Tibial nerve (tissue), 4 donors: ENCODE measurements around the gene EFNA5. TPM values are rescaled to one million over a fixed set of nuclear protein-coding genes. Genes with fewer than 3 reads are reported as not detected.

Experiments
- DNase-seq, 2 donors: peaks; one replicate each; pipeline ENCODE4 v3.0.0-alpha.2; 2019; ENCODE audit warnings: low spot score in 2 of 2
- H3K27ac ChIP-seq, 4 donors: fragments of 200-600 bp; sonication (generic) in 3 of 4; one replicate each; pipeline ENCODE4 v1.5.1; 2017 to 2019; ENCODE audit warnings: mild to moderate bottlenecking in 1 of 4
- H3K27me3 ChIP-seq, 2 donors: fragments of 200-600 bp; sonication (generic) in 1 of 2; one replicate each; pipeline versions ENCODE4 v1.5.1 to v1.6.0; 2017 to 2019
- H3K36me3 ChIP-seq, 3 donors: fragments of 200-600 bp; sonication (generic); one replicate each; pipeline ENCODE4 v1.5.1; 2018 to 2019
- H3K4me1 ChIP-seq, 4 donors: fragments of 200-600 bp; sonication (generic) in 3 of 4; one replicate each; pipeline ENCODE4 v1.5.1; 2017 to 2019
- H3K4me3 ChIP-seq, 4 donors: fragments of 200-600 bp; sonication (generic) in 3 of 4; one replicate each; pipeline ENCODE4 v1.5.1; 2017 to 2019; ENCODE audit warnings: mild to moderate bottlenecking in 1 of 4, moderate library complexity in 1 of 4
- H3K9me3 ChIP-seq, 4 donors: fragments of 200-600 bp; sonication (generic) in 3 of 4; one replicate each; pipeline ENCODE4 v1.5.1; 2017 to 2019
- CTCF ChIP-seq, 5 experiments: fragments of 200-600 bp in 3 of 5; fragments of 450-650 bp in 2 of 5; sonication (generic) in 3 of 5; IDR thresholded peaks; one replicate each; pipeline ENCODE4 v1.5.1; 2016 to 2019; ENCODE audit warnings: antibody characterized with exemption in 5 of 5, mild to moderate bottlenecking in 3 of 5, moderate library complexity in 2 of 5
- EP300 ChIP-seq, 2 donors: sonication (generic); formaldehyde crosslinking; IDR thresholded peaks; one replicate each; pipeline ENCODE4 v1.6.1; 2017; ENCODE audit warnings: antibody characterized with exemption in 2 of 2, mild to moderate bottlenecking in 1 of 2
- POLR2A ChIP-seq, 2 donors: fragments of 450-650 bp; IDR thresholded peaks; one replicate each; pipeline ENCODE4 v1.6.1; 2017; ENCODE audit warnings: antibody characterized with exemption in 2 of 2, mild to moderate bottlenecking in 2 of 2, moderate library complexity in 2 of 2
- WGBS, 2 donors: methylation state at CpG; one replicate each; pipeline ENCODE4 v1.1.5; 2018; 5-methylcytosine and 5-hydroxymethylcytosine counted together
- total RNA-seq, 4 donors: library from RNA; depleted of rRNA; stranded (reverse); fragments of >200 nt; gene quantifications; one replicate each; pipeline ENCODE4 v1.1.0, GENCODE V29; 2016

Gene EFNA5
- total RNA-seq, 4 donors from 2014 or later = 6.3 to 10.2 (median 6.9) TPM

- no peak overlapping the region for H3K4me3 ChIP-seq
- peaks cover 0 to 10% (median 0%) of the 10 kb centered on the region in 4 donors for H3K4me1 ChIP-seq
- no peaks in the 10 kb centered on the region for H3K36me3 ChIP-seq
- no peak overlapping the region for H3K27ac ChIP-seq
- H3K9me3 ChIP-seq = no peaks in the 10 kb centered on the region
- WGBS, 2 donors = 63 to 68% methylated on average over 3 of the region's 3 CpGs
- no peaks in the 10 kb centered on the region for H3K27me3 ChIP-seq
- DNase-seq = no peak
- TF ChIP-seq CTCF (IDR thresholded peaks at IDR 0.05) (no peak), POLR2A (IDR thresholded peaks at IDR 0.05) (no peak), EP300 (IDR thresholded peaks at IDR 0.05) (no peak)
Observed at GRCh38 chr5:107604990-107605389, 65.7 kb downstream of the EFNA5 start.

GRCh38 chr5:107604146-107604910, 66.4 kb downstream of the EFNA5 start:
- H3K4me3 ChIP-seq = no peak overlapping the region
- no peaks in the 10 kb centered on the region for H3K27me3 ChIP-seq
- TF ChIP-seq EP300 (IDR thresholded peaks at IDR 0.05) (no peak), CTCF (IDR thresholded peaks at IDR 0.05) (no peak), POLR2A (IDR thresholded peaks at IDR 0.05) (no peak)
- DNase-seq = no peak
- 93% methylated on average over 10 of the region's 10 CpGs for WGBS, 2 donors
- no peaks in the 10 kb centered on the region for H3K36me3 ChIP-seq
- peaks cover 0 to 10% (median 0%) of the 10 kb centered on the region in 4 donors for H3K4me1 ChIP-seq
- no peaks in the 10 kb centered on the region for H3K9me3 ChIP-seq
- no peak overlapping the region for H3K27ac ChIP-seq

GRCh38 chr5:107603349-107603748, 67.4 kb downstream of the EFNA5 start:
- H3K36me3 ChIP-seq = no peaks in the 10 kb centered on the region
- peaks cover 0 to 10% (median 0%) of the 10 kb centered on the region in 4 donors for H3K4me1 ChIP-seq
- DNase-seq = no peak
- no peaks in the 10 kb centered on the region for H3K9me3 ChIP-seq
- no peak for TF ChIP-seq EP300 (IDR thresholded peaks at IDR 0.05)
- TF ChIP-seq POLR2A (IDR thresholded peaks at IDR 0.05) = no peak
- no peak for TF ChIP-seq CTCF (IDR thresholded peaks at IDR 0.05)
- H3K27me3 ChIP-seq = no peaks in the 10 kb centered on the region
- H3K27ac ChIP-seq = no peak overlapping the region
- no peak overlapping the region for H3K4me3 ChIP-seq
- WGBS, 2 donors = 71 to 75% methylated on average over 6 of the region's 6 CpGs

GRCh38 chr5:107602896-107603295, 67.8 kb downstream of the EFNA5 start:
- Histone ChIP-seq H3K27me3 (no peaks in the 10 kb centered on the region), H3K4me3 (no peak overlapping the region), H3K4me1 (peaks cover 0 to 10% (median 0%) of the 10 kb centered on the region in 4 donors), H3K36me3 (no peaks in the 10 kb centered on the region), H3K27ac (no peak overlapping the region), H3K9me3 (no peaks in the 10 kb centered on the region)
- no peak for TF ChIP-seq POLR2A (IDR thresholded peaks at IDR 0.05)
- DNase-seq = no peak
- 44 to 55% methylated on average over 5 of the region's 5 CpGs for WGBS, 2 donors

- WGBS, 2 donors = 78 to 87% methylated on average over 6 of the region's 6 CpGs
Observed at GRCh38 chr5:107601076-107601475, 69.7 kb downstream of the EFNA5 start.

More at GRCh38 chr5:107601076-107601475, 69.7 kb downstream of the EFNA5 start:
- Histone ChIP-seq H3K27me3 (no peaks in the 10 kb centered on the region), H3K4me3 (no peak overlapping the region), H3K36me3 (no peaks in the 10 kb centered on the region), H3K9me3 (no peaks in the 10 kb centered on the region), H3K27ac (no peak overlapping the region), H3K4me1 (peaks cover 0 to 10% (median 0%) of the 10 kb centered on the region in 4 donors)
- DNase-seq = no peak
- TF ChIP-seq CTCF (IDR thresholded peaks at IDR 0.05) = no peak
- no peak for TF ChIP-seq POLR2A (IDR thresholded peaks at IDR 0.05)
- no peak for TF ChIP-seq EP300 (IDR thresholded peaks at IDR 0.05)
